Measurements from ENCODE around the gene WIPF2. TPM values are rescaled to one million over a fixed set of nuclear protein-coding genes. Genes with fewer than 3 reads are reported as not detected.

WIPF2 gene
- total RNA-seq, 2 experiments from 2014 or later = 15.3 to 17.9 TPM

GRCh38 chr17:40327244-40327729 lies 108.2 kb downstream of the WIPF2 start:
- CTCF ChIA-PET = interaction anchor here (1.1 to 42.0 kb wide), 5 partner anchors 9 to 160 kb away, joined by 3 to 780 read pairs (median 14); no protein-coding TSS in a partner anchor
- Mint-ChIP-seq H3K27me3 (no peaks in the 10 kb centered on the region), H3K4me3 (peak overlapping the region; percentile 6), H3K36me3 (ENCODE audit: low read depth) (peaks cover 29% of the 10 kb centered on the region), H3K27ac (peak overlapping the region; percentile 80), H3K4me1 (ENCODE audit: low read depth) (peaks cover 88% of the 10 kb centered on the region), H3K9me3 (no peaks in the 10 kb centered on the region)
- intact Hi-C loops (cut with micrococcal nuclease) = no loop called here
- no peak for TF ChIP-seq CTCF (IDR thresholded peaks at IDR 0.05)
- POLR2A ChIA-PET = interaction anchor here (1.0 to 11.5 kb wide), 8 partner anchors 10 to 90 kb away, joined by 3 to 101 read pairs (median 4); partner anchors contain the start of genes RARA and TOP2A
- ATAC-seq (no peak), DNase-seq (no peak)

DNA sequence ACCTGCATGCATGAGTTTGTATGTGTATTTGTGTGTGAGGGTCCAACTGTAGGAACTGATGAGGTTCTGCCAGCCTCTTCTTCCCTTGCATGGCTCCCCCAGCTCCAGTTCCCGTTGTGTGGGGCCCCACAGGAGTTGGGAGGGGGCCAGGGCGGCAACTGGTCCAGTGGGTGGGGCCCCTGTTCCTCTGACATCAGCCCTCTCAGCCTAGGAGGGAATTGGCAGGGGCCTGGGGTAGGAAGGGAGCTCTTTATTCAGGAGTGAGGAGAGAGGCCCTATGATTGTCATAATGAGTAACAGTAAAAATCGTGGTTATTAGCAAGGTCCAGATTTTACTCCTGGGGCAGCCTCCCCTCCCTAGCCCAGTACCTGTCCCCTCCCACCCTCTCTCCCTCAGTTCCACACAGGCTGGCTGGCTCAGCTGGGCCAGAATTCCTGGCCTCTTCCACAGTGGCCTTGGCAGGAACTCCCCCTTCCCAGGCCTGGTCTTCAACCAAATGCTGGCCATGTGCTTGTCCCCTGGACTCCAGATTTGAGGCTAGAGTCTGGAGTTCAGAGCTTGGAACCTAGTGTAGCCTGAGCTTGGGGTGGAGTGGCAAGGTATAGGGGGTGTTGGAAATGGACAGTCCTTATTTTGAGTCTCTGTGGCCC lies 108.8 kb downstream of the WIPF2 start:
- H3K4me1 Mint-ChIP-seq (ENCODE audit: low read depth) = peaks cover 87% of the 10 kb centered on the region

GRCh38 chr17:40328386-40328766 lies 109.3 kb downstream of the WIPF2 start:
- H3K27me3 Mint-ChIP-seq = no peaks in the 10 kb centered on the region
- DNase-seq (no peak), ATAC-seq (no peak)
- ChIA-PET CTCF (interaction anchor here (3.0 to 42.0 kb wide), 3 partner anchors 10 to 26 kb away, joined by 14 to 780 read pairs (median 23); no protein-coding TSS in a partner anchor), POLR2A (interaction anchor here (0.8 to 11.5 kb wide), 5 partner anchors 9 to 40 kb away, joined by 3 to 101 read pairs (median 4); partner anchors contain the start of gene RARA)
- intact Hi-C loops (cut with micrococcal nuclease) = no loop called here
- H3K9me3 Mint-ChIP-seq = no peaks in the 10 kb centered on the region
- peaks cover 84% of the 10 kb centered on the region for H3K4me1 Mint-ChIP-seq (ENCODE audit: low read depth)
- peak overlapping the region; percentile 41 for H3K27ac Mint-ChIP-seq
- no peak overlapping the region for H3K4me3 Mint-ChIP-seq
- TF ChIP-seq CTCF (IDR thresholded peaks at IDR 0.05) = no peak
- peaks cover 36% of the 10 kb centered on the region for H3K36me3 Mint-ChIP-seq (ENCODE audit: low read depth)

More for the DNA sequence above, 108.8 kb downstream of the WIPF2 start:
- Mint-ChIP-seq H3K4me3 (no peak overlapping the region), H3K9me3 (no peaks in the 10 kb centered on the region), H3K27ac (peak overlapping the region; percentile 80), H3K36me3 (ENCODE audit: low read depth) (peaks cover 33% of the 10 kb centered on the region), H3K27me3 (no peaks in the 10 kb centered on the region)
- ChIA-PET POLR2A (interaction anchor here (0.8 to 11.5 kb wide), 8 partner anchors 8 to 90 kb away, joined by 3 to 101 read pairs (median 4); partner anchors contain the start of genes RARA and TOP2A), CTCF (interaction anchor here (1.5 to 42.0 kb wide), 4 partner anchors 9 to 88 kb away, joined by 3 to 780 read pairs (median 18); no protein-coding TSS in a partner anchor)
- TF ChIP-seq CTCF (IDR thresholded peaks at IDR 0.05) = no peak
- DNase-seq (no peak), ATAC-seq (no peak)
- intact Hi-C loops (cut with micrococcal nuclease) = no loop called here

GRCh38 chr17:40329839-40330794 lies 111.0 kb downstream of the WIPF2 start:
- ChIA-PET CTCF (interaction anchor here (0.6 to 3.0 kb wide), 7 partner anchors 11 to 1940 kb away, joined by 4 to 15 read pairs (median 6); no protein-coding TSS in a partner anchor), POLR2A (interaction anchor here (1.2 to 3.1 kb wide), 4 partner anchors 10 to 46 kb away, joined by 3 to 12 read pairs (median 8); no protein-coding TSS in a partner anchor)
- no peaks in the 10 kb centered on the region for H3K9me3 Mint-ChIP-seq
- intact Hi-C loops (cut with micrococcal nuclease) = no loop called here
- H3K4me3 Mint-ChIP-seq = peak overlapping the region; percentile 60
- no peaks in the 10 kb centered on the region for H3K27me3 Mint-ChIP-seq
- peak; percentile 52 for ATAC-seq
- no peak for TF ChIP-seq CTCF (IDR thresholded peaks at IDR 0.05)
- peaks cover 38% of the 10 kb centered on the region for H3K36me3 Mint-ChIP-seq (ENCODE audit: low read depth)
- H3K27ac Mint-ChIP-seq = peak overlapping the region; percentile 83
- peaks cover 85% of the 10 kb centered on the region for H3K4me1 Mint-ChIP-seq (ENCODE audit: low read depth)
- peak; percentile 74 for DNase-seq
